ENCODE data around the gene RYR3. TPM values are rescaled to one million over a fixed set of nuclear protein-coding genes. Genes with fewer than 3 reads are reported as not detected.

The RYR3 gene
- total RNA-seq, 2 donors from 2014 or later, result 9.9 to 40.1 TPM

DNA sequence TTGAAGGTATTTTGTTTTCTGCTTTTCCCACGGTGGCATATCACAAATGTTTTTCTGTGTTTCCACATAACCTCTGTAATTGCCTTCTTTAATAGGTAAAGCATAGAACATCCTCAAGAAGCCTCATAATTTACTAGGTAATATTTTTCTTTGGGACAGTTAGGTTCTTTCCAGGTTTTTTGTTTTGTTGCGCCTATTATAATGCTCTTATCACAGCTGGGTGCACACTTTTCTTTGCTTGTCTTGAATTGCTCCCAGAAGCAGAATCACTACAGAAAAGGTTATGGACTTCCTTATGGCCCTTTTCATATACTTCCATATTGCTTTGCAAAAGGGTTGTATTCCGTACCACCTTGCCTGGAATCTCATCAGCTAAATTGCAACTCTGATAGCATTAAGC lies 213.5 kb downstream of the RYR3 start:
- Histone ChIP-seq H3K36me3 (no peaks in the 10 kb centered on the region), H3K27me3 (replicated peaks; ENCODE audit: insufficient read depth) (no peaks in the 10 kb centered on the region), H3K4me3 (no peak overlapping the region), H3K27ac (no peak overlapping the region), H3K4me1 (ENCODE audit: control insufficient read depth in 1 of 2, low read depth in 2 of 2) (no peaks in the 10 kb centered on the region), H3K9me3 (no peaks in the 10 kb centered on the region)
- TF ChIP-seq, protein P1, sequence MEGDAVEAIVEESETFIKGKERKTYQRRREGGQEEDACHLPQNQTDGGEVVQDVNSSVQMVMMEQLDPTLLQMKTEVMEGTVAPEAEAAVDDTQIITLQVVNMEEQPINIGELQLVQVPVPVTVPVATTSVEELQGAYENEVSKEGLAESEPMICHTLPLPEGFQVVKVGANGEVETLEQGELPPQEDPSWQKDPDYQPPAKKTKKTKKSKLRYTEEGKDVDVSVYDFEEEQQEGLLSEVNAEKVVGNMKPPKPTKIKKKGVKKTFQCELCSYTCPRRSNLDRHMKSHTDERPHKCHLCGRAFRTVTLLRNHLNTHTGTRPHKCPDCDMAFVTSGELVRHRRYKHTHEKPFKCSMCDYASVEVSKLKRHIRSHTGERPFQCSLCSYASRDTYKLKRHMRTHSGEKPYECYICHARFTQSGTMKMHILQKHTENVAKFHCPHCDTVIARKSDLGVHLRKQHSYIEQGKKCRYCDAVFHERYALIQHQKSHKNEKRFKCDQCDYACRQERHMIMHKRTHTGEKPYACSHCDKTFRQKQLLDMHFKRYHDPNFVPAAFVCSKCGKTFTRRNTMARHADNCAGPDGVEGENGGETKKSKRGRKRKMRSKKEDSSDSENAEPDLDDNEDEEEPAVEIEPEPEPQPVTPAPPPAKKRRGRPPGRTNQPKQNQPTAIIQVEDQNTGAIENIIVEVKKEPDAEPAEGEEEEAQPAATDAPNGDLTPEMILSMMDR (IDR thresholded peaks at IDR 0.05), result no peak
- DNase-seq (ENCODE audit: low spot score) (no peak), ATAC-seq (ENCODE audit: insufficient number of reproducible peaks, low FRiP score, low read depth) (no peak)

DNA sequence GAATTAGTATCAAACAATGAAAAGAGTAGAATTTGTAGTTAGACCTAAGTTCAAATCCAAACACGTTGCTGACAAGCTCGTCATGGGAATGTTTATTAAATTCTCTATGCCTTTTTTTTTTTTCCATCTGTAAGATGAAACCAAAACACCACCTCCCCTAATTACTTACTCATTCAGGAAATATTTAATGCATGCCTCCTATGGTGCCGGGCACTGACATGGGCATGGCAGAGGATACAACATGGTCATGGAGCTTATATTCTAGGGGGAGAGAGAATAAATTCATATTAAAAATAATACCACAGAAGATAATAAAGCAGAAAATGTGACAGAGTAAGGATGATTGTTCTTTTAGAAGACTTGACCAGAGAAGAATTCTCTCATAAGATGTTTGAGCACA lies 215.8 kb downstream of the RYR3 start:
- H3K36me3 ChIP-seq, result peaks cover 3% of the 10 kb centered on the region
- DNase-seq (ENCODE audit: low spot score) (no peak), ATAC-seq (ENCODE audit: insufficient number of reproducible peaks, low FRiP score, low read depth) (no peak)
- no peak overlapping the region for H3K27ac ChIP-seq
- H3K4me1 ChIP-seq (ENCODE audit: control insufficient read depth in 1 of 2, low read depth in 2 of 2), result no peaks in the 10 kb centered on the region
- H3K27me3 ChIP-seq (replicated peaks; ENCODE audit: insufficient read depth), result no peaks in the 10 kb centered on the region
- H3K4me3 ChIP-seq, result no peak overlapping the region
- TF ChIP-seq, protein P1 (IDR thresholded peaks at IDR 0.05), result no peak
- H3K9me3 ChIP-seq, result no peaks in the 10 kb centered on the region

DNA sequence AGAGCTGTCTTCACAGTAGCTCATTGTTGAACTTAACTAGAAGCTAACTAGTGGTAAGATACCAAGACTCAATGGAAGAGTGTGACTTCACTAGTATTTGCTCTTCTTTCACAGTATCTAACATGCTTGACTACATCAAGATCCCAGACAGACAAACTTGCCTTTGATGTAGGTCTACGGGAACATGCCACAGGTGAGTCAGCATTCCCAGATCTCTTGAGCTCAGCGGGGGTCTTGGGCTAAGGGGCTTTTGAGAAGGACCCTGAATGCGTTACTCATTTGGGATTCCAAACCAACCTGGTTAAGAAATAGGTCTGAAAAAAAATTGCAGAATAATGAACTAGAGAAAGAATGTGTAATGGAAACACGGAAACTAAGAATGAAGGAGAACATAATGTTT lies 222.4 kb downstream of the RYR3 start:
- TF ChIP-seq, protein P1 (IDR thresholded peaks at IDR 0.05), result no peak
- Histone ChIP-seq H3K4me3 (no peak overlapping the region), H3K36me3 (peaks cover 3% of the 10 kb centered on the region), H3K9me3 (no peaks in the 10 kb centered on the region), H3K4me1 (ENCODE audit: control insufficient read depth in 1 of 2, low read depth in 2 of 2) (peaks cover 0 to 12% of the 10 kb centered on the region in 2 donors), H3K27ac (no peak overlapping the region), H3K27me3 (replicated peaks; ENCODE audit: insufficient read depth) (no peaks in the 10 kb centered on the region)
- ATAC-seq (ENCODE audit: insufficient number of reproducible peaks, low FRiP score, low read depth) (no peak), DNase-seq (ENCODE audit: low spot score) (no peak)

DNA sequence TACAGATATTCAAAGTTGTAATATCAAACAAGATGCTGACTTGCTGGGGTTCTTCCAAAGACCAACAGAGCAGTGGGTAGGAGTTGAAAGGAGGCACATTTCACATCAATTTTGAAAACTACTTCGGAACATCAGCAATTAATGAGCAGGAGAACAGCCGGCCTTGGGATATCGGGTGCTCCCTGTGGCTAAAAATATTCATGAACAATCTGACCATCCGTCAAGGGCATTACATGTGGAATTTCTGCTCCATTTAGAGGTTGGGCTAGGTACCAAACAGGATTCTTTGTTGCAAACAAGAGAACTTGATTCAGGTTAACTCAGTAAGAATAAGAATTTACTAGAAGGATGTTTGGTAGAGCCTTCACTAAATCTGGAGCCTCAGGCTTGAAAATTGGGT lies 223.9 kb downstream of the RYR3 start:
- TF ChIP-seq, protein P1 (IDR thresholded peaks at IDR 0.05), result no peak
- DNase-seq (ENCODE audit: low spot score) (no peak), ATAC-seq (ENCODE audit: insufficient number of reproducible peaks, low FRiP score, low read depth) (no peak)
- H3K9me3 ChIP-seq, result no peaks in the 10 kb centered on the region
- no peaks in the 10 kb centered on the region for H3K27me3 ChIP-seq (replicated peaks; ENCODE audit: insufficient read depth)
- H3K27ac ChIP-seq, result no peak overlapping the region
- peaks cover 3% of the 10 kb centered on the region for H3K36me3 ChIP-seq
- H3K4me3 ChIP-seq, result no peak overlapping the region
- H3K4me1 ChIP-seq (ENCODE audit: control insufficient read depth in 1 of 2, low read depth in 2 of 2), result peaks cover 0 to 12% of the 10 kb centered on the region in 2 donors

DNA sequence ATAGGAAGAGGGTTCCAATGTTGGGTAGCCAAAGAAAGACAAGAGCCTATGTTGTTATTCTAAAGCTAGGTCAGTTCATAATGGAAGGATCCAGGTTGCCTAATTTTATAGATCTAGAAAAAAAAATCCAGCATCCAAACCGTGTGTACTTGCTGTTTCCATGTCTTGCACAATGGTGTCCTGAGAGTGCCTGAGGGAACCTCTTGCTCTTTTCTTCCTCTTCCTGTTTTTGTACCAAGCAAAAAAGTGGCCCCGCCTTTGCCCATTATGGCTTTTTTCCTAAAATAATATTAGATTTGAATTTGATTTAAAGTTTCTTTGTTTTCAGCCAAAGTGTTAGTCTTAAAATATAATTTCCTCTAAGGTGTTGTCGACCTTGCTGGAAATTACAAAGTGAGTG lies 224.4 kb downstream of the RYR3 start:
- Histone ChIP-seq H3K4me3 (no peak overlapping the region), H3K27me3 (replicated peaks; ENCODE audit: insufficient read depth) (no peaks in the 10 kb centered on the region), H3K9me3 (no peaks in the 10 kb centered on the region), H3K36me3 (peaks cover 3% of the 10 kb centered on the region), H3K27ac (no peak overlapping the region), H3K4me1 (ENCODE audit: control insufficient read depth in 1 of 2, low read depth in 2 of 2) (peaks cover 0 to 12% of the 10 kb centered on the region in 2 donors)
- DNase-seq (ENCODE audit: low spot score) (no peak), ATAC-seq (ENCODE audit: insufficient number of reproducible peaks, low FRiP score, low read depth) (no peak)
- TF ChIP-seq, protein P1 (IDR thresholded peaks at IDR 0.05), result no peak

All from thoracic aorta (tissue), 2 donors.